ENCODE data around the gene MBTD1.
"Not testable (repeated sequence)": the region's sequence is repeated elsewhere in the genome, so short reads cannot be mapped to it uniquely, and the experiment has no call there.

The MBTD1 gene

DNA sequence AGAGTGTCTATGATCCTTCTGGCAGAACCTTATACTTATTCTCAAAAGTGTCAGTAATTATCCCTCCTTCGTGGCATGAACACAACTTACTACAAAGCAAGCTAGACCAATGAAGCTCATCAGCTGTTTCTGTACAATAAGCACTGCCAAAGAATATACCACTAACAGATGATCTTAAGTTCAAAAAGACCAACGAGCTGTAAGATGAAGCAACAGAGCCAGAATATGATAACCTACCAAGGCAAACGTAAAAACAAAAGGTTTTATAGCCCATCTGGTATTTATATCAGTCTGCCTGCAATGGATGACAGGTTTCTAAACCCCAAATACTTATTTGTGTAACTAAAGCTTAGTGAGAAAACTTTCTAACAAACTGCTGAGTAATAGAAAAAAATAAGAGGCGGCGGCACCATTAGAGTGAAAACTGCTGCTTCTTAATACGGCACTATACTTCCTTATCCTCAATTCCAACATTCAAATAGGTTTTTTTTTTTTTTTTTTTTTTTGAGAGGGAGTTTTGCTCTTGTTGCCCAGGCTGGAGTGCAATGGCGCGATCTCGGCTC is 71.5 kb downstream of the MBTD1 start:
- DNase-seq (ENCODE audit: low spot score), result no peak

DNA sequence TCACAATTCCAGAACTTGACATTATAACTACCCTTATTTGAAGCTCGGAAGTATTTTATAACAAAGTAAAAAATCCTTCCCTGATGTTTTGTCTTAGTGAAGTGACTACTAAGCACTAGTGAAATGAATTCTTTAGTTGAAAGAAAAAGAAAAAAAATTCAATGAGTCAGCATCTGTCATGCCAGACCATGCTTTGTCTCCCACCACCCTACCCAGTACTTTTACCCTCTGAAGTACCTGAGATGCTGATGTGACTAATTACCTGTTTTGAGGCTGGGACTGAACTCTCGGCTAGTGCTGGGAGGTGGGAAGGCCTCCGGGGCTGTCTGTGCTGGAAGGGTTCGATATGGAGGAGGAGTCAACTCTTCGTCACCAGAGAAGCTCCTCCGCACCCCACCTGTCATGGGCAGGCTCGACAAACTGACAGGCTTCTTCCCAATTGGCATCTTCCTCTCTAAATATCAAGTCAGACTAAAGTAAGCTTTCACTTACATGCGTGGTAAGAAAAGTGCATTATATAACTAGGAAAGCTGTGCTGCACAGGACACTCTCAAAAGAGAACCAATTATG is 74.0 kb downstream of the MBTD1 start:
- peak; percentile 73 for DNase-seq (ENCODE audit: low spot score)

DNA sequence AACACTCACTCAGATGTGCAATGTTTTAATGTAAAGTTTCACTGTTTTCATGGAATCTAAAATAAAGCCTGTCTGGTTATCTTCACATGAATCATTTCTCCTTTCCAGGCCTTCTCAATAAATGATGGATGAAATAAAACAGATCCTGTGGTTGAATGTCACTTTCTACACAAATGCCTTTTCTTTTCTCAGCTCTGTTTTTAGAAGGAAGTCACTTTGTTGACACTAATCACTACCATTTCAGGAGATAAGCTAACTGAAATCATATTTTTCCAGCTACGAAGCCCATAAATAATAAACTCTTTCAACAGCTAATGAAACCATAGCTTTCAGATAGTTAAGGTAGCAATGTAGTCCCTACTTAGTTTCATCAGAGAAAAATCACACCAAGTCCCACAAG is 75.7 kb downstream of the MBTD1 start:
- DNase-seq (ENCODE audit: low spot score), result no peak

DNA sequence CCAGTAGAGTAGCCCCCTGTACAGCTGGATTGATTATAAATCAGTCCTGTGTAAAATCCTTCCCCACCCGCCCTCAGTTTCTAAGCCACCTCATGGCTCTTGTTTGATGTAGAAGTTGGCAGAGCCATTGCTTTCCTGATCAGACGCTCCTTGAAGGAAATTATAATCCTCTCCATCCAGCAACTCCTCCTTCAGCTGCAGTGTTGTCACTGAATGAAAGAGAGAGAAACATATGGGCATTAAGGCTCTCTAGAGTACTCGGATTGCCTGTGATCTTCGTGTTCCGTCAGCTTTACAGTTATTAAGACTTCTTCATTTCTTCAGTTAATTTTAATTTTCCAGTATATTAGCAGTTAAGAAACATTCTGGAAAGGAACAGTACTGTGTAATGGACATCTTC is 79.4 kb downstream of the MBTD1 start:
- DNase-seq (ENCODE audit: low spot score), result no peak

DNA sequence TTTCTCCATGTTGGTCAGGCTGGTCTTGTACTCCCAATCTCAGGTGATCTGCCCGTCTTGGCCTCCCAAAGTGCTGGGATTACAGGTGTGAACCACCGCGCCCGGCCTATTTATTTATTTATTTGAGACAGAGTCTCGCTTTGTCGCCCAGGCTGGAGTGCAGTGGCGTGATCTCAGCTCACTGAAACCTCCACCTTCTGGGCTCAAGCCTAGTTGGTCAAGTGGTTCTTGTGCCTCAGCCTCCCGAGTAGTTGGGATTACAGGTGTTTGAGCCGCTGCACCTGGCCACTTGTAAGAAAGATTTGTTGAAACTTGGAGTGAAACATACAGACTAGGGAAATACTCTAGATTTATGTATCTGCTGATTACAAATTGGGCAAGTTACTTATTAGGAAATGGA is 87.8 kb downstream of the MBTD1 start:
- not testable (repeated sequence) for DNase-seq (ENCODE audit: low spot score)

DNA sequence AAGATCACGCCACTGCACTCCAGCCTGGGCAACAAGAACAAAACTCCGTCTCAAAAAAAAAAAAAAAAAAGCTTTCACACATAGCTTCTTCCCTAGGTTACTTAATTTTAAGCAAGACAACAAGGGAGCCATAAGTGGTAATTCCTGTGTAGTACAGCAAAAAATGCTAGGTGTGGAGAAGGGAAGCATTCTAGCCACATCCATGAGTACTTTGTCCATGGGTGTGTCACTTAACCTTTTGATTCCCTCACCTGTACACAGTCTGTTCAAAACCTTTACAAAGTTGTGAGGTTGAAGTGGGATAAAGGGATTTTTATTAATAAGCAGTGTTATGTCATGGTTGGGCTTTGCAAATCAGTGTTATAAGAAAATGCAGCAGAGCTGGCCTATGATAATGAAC is 89.1 kb downstream of the MBTD1 start:
- no peak for DNase-seq (ENCODE audit: low spot score)

DNA sequence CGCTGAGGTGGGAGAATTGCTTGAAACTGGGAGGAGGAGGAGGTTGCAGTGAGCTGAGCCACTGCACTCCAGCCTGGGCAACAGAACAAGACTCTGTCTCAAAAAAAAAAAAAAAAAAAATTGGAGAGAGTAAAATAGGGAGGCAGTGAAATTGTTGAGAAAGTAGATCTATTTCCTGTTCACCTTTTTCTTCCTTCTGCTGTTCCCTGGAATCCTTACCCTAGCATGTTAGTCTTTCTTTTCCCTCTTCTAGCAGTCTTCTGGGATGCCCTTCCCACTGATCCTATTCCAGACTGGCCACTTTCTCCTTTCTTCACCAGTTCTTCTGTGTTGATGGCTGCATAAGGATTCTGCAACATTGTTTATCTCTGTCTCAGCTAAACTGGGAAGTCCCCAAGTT is 90.5 kb downstream of the MBTD1 start:
- DNase-seq (ENCODE audit: low spot score), result no peak

DNA sequence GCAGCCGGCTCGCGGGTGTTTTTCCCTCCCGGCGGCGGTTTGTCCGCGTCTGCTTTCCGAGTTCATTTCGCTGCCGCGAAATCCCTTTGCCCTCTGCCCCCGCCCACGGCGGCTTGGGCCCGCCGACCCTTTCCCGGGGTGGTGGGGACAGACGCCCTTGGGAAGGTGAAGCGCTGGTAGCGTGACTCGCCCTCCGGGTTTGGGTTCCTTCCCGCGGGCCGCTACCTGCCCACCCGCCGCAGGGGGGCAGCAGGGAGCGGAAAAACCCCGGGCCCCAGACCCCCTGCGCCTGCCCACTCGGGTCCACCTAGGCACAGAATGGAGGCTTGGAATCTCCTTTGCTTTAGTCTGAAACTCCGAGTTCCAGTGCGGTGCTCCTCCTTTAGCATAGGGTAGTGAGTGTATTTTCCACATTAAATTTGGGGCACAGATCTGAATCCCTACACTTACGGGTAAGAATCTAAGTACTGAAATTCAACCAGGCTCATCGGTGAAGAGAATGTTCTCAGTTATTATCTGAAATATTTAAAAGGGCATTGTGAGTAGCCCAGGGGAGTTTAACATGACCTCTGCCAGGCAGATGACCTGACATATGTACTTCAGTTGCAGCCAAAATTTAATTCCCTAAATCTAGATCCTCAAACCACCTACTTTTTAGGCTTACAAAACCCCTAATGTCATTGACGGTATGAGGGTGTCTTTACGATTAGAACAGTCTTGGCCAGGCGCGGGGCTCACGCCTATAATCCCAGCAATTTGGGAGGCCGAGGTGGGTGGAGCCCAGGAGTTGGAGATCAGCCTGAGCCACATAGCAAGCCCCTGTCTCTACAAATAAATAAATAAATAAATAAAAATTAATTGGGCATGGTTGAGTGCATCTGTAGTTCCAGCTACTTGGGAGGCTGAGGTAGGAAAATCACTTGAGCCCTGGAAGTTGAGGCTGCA is 92.6 kb downstream of the MBTD1 start:
- peak; percentile 47 for DNase-seq (ENCODE audit: low spot score)

DNA sequence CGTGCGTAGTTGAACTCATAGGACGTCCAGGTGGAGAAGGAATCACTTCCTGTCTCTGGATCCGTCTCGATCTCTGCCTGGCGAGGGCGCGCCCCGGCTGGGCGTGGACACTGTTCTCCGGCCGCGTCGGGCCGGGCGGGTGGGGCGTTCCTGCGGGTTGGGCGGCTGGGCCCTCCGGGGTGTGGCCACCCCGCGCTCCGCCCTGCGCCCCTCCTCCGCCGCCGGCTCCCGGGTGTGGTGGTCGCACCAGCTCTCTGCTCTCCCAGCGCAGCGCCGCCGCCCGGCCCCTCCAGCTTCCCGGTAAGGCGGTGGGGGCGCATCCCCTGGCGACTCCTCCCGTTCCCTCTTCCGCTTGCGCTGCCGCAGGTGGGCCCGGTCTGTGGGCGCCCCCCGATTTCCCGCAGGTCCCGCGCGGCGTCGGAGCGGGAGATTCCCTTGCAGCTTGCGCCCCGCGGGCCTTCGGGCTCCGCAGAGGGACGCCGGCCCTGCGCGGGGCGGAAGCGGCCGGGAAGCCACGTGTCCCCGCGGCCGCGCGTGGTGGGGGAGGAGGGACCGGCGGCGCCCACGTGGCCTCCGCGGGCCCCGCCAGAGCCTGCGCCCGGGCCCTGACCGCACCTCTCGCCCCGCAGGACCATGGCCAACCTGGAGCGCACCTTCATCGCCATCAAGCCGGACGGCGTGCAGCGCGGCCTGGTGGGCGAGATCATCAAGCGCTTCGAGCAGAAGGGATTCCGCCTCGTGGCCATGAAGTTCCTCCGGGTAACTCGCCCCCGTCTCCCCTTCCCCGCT is 93.5 kb downstream of the MBTD1 start, which contains the start of gene NME2:
TSS of gene NME2 (plus strand) at position 214 of the 789 bp plus-strand sequence. CDS start at position 634, 420 bp downstream.
- peak; percentile 70 for DNase-seq (ENCODE audit: low spot score)

DNA sequence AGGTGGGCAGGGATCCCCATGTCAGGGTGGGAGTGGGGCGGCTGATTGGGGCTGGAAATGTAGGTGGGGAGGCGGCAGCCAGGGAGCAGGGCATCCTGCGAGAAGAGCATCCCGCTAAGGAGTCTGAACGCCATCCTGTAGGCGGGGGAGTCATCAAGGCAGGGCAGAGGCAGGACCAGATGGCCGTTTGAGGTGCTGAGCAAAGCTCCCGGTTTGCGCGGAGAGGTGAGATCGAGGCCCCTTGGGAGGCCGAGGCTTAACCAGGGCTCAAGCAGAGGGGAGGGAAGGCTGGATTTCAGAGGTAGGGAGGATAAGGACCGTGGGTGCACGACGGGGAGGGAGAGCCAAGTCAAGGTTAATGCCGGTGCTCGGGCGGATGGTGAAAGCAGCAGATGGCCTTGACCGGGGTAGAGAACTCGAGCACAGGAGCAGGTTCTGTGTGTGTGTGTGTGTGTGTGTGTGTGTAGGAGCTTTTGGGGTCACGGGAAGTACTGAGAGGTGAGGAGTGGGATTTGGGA is 94.1 kb downstream of the MBTD1 start:
- no peak for DNase-seq (ENCODE audit: low spot score)

DNA sequence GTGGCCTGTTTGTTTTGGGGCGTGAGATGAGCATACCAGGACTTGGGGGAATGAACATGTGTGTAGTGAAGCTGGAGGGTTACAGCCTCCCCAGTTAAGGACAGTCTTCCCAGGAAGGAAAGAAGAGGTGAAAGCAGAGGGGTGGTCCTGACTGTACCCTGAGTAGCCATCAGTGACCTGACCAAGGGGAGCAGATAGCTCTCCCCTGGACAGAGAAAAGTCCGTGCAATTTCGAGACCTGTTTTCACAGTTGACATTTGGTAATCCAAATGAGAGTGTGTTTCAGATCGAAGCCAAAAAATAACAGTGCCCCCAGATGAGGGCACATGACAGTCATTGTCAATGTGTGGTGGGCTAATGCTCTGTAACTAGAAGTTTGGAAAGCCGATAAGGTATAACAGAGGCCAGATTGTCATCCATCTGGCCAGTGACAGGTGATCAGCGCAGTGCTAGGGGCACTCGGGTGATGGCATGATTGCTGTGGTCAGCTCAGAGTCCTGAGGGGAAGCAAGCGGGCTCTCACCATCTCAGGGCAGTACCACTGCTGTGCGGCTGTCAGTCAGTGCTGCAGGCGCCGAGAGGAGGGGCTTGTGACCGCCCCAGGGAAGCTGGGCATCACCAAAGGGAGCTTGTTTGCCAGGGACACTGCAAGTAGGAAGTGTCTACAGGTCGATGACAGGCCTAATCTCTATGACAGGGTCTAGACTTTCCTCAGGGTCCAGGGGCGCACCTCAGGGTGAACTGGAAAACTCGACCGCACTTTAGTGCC is 94.8 kb downstream of the MBTD1 start:
- no peak for DNase-seq (ENCODE audit: low spot score)

DNA sequence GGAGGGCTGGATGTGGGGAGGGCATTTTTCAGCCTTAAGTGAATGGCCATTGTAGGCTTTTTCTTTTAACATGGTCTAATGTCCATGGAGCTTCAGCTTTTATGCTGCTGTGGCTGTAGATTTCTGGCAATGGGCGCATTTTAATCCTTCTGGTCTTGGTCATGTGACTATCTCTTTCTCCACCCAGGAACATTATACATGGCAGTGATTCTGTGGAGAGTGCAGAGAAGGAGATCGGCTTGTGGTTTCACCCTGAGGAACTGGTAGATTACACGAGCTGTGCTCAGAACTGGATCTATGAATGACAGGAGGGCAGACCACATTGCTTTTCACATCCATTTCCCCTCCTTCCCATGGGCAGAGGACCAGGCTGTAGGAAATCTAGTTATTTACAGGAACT is 98.3 kb downstream of the MBTD1 start:
- DNase-seq (ENCODE audit: low spot score), result no peak

DNA sequence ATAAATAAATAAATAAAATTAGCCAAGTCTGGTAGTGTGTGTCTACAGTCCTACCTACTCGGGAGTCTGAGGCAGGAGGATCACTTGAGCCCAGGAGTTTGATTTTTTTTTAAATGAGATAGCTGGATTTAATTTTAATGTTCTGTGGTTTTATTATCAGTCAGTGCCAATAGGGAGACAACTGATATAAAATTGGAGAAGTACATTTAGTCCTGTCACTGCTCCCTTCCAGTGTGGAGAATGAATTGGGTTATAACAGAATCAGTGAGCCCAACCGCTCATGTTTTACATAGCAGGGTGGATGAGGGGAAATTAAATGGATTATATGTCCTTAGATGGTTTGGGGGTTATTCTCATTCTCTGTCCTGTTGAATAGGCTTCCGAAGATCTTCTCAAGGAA is 100.2 kb downstream of the MBTD1 start:
- DNase-seq (ENCODE audit: low spot score), result no peak

DNA sequence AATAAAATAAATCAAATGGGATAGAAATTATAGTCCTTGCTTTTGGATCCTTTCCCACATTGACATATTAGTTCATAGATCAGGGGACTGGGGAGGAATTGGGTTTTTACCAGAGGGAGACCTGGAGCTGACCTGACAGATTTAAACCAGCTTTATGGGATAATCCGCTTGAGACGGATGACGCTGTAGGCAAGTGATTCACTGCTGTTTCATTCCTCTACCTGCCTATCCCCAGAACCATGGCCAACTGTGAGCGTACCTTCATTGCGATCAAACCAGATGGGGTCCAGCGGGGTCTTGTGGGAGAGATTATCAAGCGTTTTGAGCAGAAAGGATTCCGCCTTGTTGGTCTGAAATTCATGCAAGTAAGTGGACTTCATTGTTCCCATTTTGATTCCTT is 104.4 kb downstream of the MBTD1 start:
- DNase-seq (ENCODE audit: low spot score), result no peak

DNA sequence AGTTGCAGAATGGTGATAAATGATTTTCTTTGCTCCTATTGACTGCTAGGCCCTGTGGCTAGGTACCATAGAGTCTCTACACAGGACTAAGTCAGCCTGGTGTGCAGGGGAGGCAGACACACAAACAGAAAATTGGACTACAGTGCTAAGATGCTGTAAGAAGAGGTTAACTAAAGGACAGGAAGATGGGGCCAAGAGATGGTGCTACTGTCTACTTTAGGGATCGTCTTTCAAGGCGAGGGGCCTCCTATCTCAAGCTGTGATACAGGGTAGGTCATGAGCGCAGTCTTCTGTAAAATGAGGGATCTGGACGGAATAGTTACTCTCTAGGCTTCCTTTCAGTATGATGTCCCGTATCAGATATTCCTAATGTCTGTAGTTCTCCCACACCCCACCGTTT is 105.7 kb downstream of the MBTD1 start:
- DNase-seq (ENCODE audit: low spot score), result no peak

DNA sequence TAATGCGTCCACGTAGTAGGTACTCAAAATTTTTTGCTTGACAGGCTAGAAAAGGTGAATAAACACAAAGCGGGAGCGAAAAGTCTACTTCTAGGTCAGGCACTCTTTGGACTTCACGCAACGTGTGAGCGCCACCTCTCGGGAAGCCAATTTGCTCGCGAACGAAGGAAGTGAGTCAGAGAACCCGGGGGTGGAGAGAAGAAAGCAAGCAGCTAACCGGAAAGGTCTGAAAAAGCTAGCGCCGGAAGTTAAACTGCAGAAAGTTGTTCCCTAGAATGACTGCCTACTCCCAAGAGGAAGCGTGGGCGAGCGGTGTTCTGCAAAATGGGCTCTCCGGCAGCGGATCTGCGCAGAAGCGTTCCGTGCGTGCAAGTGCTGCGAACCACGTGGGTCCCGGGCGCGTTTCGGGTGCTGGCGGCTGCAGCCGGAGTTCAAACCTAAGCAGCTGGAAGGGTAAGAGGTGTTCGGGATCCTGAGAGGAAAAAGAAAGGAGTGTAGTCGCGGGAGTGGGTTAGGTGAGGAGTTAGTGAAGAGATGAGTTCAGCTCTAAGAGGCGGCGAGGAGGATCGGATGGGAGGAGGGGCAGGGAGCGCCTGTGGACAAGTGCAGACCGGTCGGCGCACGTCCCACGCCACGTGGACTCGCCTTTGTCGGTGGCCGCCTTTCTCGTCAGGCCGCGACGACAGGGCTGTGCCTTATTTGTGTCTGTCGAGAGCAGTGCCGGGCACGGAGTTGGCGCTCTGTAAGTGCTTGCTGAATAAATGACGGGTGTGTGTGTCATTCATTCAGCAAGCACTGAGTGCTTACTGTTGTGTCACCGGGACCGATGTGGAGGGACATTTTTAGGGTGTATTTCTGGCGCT is 106.4 kb downstream of the MBTD1 start, which contains the start of gene NME1:
TSS of gene NME1 (plus strand) at position 350 of the 863 bp plus-strand sequence. CDS start 2,096 bp downstream, outside the sequence.
- peak; percentile 99 for DNase-seq (ENCODE audit: low spot score)

DNA sequence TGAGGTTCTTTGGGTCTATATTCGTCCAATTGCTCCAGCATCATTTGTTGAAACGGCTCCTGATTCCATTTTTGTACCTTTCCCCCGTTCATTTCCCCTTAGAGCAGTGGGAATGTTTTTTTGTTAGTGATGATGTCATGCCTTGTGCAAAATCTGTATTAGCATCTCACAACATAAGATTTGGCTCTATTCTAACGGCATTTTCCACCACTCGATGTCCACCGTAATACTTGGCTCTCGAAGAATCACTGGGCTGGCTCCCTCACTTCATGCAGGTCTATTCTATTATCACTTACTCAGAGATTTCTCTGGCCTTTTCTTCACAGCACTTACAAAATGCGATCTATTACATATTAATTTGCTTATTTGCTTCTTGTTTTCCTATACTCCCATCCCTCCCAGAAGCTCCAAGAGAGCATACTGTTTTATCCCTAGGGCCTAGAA is 107.1 kb downstream of the MBTD1 start:
- DNase-seq (ENCODE audit: low spot score), result no peak

DNA sequence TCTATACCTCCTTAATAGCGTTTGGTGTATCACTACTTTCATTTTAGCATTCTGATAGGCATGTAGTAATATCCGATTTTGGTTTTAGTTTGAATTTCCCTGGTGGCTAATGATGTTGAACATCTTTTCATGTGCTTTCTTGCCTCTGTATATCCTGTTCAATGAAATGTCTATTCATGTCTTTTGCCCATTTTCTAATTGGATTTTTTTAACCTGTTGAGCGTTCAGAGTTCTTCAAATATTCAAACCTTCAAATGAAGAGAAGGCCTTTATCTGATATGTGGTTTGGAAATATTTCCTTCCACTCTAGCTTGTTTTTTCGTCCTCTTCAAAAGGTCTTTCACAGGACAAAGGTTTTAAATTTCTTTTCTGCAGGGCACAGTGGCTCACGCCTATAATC is 108.9 kb downstream of the MBTD1 start:
- DNase-seq (ENCODE audit: low spot score), result no peak

DNA sequence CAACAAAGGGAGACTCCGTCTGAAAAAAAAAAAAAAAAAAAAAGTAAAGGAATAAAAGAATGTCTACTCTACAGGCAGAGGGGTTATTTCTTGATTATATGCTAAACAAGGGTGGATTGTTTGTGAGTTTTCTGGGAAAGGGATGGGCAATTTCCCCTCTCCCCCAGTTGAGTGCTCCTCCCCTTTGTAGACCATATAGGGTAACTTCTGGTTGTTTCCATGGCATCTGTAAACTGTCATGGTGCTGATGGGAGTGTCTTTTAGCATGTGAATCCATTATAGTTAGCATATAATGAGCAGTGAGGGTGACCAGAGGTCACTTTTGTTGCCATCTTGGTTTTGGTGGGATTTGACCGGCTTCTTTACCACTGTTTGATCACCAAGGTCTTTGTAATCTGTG is 110.7 kb downstream of the MBTD1 start:
- no peak for DNase-seq (ENCODE audit: low spot score)

DNA sequence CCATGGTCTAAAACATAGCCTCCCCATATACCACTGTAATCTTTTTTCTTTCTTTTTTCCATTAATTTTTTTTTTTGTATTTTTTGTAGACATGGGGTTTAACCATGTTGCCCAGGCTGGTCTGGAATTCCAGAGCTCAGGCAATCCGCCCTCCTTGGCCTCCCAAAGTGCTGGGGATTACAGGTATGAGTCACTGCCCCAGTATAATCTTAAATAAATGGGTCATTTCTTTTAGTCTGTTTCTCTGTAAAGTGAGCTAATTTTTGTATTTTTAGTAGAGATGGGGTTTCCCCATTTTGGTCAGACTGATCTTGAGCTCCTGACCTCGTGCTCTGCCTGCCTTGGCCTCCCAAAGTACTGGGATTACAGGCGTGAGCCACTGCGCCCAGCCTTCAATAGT is 112.2 kb downstream of the MBTD1 start:
- DNase-seq (ENCODE audit: low spot score), result no peak
